SU-DHL-6 (cell line): ENCODE measurements around the gene AXIN2.

ENCODE experiments used
- H2AFZ ChIP-seq: fragments of 200-600 bp; sonication (generic); 2 replicates; pipeline ENCODE4 v1.6.1; 2014; ENCODE audit warnings: low read depth, mild to moderate bottlenecking, moderate library complexity, mixed read lengths, antibody characterized with exemption, low read length; ENCODE audit not compliant: severe bottlenecking
- H3F3A ChIP-seq: fragments of 200-600 bp; shearing (Covaris generic); 2 replicates; pipeline ENCODE4 v1.6.0; 2016; ENCODE audit warnings: antibody characterized with exemption, mild to moderate bottlenecking; ENCODE audit not compliant: insufficient read depth
- H3K27ac ChIP-seq: fragments of 200-600 bp; sonication (generic); 2 replicates; pipeline ENCODE4 v1.5.1; 2016; ENCODE audit warnings: low read depth, mild to moderate bottlenecking, low read length, moderate library complexity, mixed read lengths
- H3K27me3 ChIP-seq: fragments of 200-600 bp; sonication (generic), shearing (Covaris generic); 2 replicates; pipeline ENCODE4 v1.6.0; 2014; ENCODE audit warnings: mild to moderate bottlenecking, low read length
- H3K36me3 ChIP-seq: fragments of 200-600 bp; sonication (generic); 2 replicates; pipeline ENCODE4 v1.6.1; 2014; ENCODE audit warnings: mild to moderate bottlenecking, low read length, mixed read lengths
- H3K4me2 ChIP-seq: fragments of 300-600, 200-600 bp; shearing (Covaris generic), sonication (generic); 2 replicates; pipeline ENCODE4 v1.6.0; 2014; ENCODE audit warnings: low read length, low read depth, mild to moderate bottlenecking; ENCODE audit not compliant: poor library complexity, severe bottlenecking
- H3K4me3 ChIP-seq: fragments of 200-600 bp; sonication (generic); 2 replicates; pipeline ENCODE4 v1.5.1; 2014; ENCODE audit warnings: antibody characterized with exemption, low read length, mild to moderate bottlenecking, mixed read lengths; ENCODE audit not compliant: insufficient read depth, poor library complexity, severe bottlenecking
- H3K79me2 ChIP-seq: fragments of 200-600 bp; sonication (generic); 2 replicates; pipeline ENCODE4 v1.6.1; 2014; ENCODE audit warnings: mild to moderate bottlenecking, low read length, moderate library complexity; ENCODE audit not compliant: insufficient read depth
- H3K9ac ChIP-seq: fragments of 200-600 bp; sonication (generic); 2 replicates; pipeline ENCODE4 v1.7.0; 2014; ENCODE audit warnings: mild to moderate bottlenecking, low read length
- H3K9me2 ChIP-seq: fragments of 200-600 bp; sonication (generic); replicated peaks from 2 replicates; pipeline ENCODE4 v1.6.1; 2014; ENCODE audit warnings: low read length; ENCODE audit not compliant: insufficient read depth
- H3K9me3 ChIP-seq: fragments of 200-600 bp; sonication (generic); 2 replicates; pipeline ENCODE4 v1.6.1; 2014; ENCODE audit warnings: low read length, mixed read lengths; ENCODE audit not compliant: insufficient read depth
- H4K20me1 ChIP-seq: fragments of 200-600 bp; sonication (generic); 2 replicates; pipeline ENCODE4 v1.6.1; 2014; ENCODE audit warnings: low read depth, mild to moderate bottlenecking, antibody characterized with exemption, low read length, moderate library complexity, mixed read lengths
- EZH2phosphoT487 ChIP-seq: fragments of 200-600 bp; sonication (generic), shearing (Covaris generic); conservative IDR thresholded peaks from 2 replicates; pipeline ENCODE4 v1.6.1; 2018; ENCODE audit warnings: mild to moderate bottlenecking, antibody characterized with exemption, low read length, moderate library complexity, mixed read lengths
- TF ChIP-seq, protein P1 (sequence below): fragments of 200-600 bp; sonication (generic); IDR thresholded peaks from one replicate; pipeline ENCODE4 v1.5.1; 2017; ENCODE audit warnings: antibody characterized with exemption, mild to moderate bottlenecking, low read length, moderate library complexity; ENCODE audit not compliant: insufficient read depth, poor library complexity, severe bottlenecking

The AXIN2 gene

DNA sequence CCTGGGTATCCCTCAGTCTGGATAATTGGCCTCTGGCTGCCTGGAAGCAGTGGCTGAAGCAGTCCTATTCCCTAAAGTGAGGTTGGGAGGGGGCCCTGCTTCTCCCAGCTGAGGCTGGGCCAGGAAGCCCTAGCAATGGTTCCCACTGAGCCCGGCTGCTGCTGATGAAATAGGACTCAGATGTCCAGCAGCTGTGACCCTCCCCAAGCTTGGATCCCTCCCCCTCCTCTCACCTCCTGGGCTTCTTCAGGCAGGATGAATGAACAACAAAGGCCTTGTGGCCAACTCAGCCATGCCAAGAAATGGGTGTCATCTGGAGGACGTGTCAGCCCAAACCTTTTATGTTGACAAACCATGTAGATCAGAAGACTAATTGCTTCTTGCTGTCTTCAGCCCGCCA, 42.0 kb downstream of the AXIN2 start:
- Histone ChIP-seq H3K27ac (no peak overlapping the region), H3K79me2 (no peaks in the 10 kb centered on the region), H4K20me1 (no peaks in the 10 kb centered on the region), H3K9me3 (no peaks in the 10 kb centered on the region), H2AFZ (no peak overlapping the region), H3K36me3 (no peaks in the 10 kb centered on the region), H3F3A (no peaks in the 10 kb centered on the region), H3K4me2 (no peak overlapping the region), H3K27me3 (no peaks in the 10 kb centered on the region), H3K4me3 (no peak overlapping the region), H3K9me2 (no peaks in the 10 kb centered on the region), H3K9ac (no peak overlapping the region)
- TF ChIP-seq EZH2phosphoT487, result no peak
- TF ChIP-seq, protein P1, sequence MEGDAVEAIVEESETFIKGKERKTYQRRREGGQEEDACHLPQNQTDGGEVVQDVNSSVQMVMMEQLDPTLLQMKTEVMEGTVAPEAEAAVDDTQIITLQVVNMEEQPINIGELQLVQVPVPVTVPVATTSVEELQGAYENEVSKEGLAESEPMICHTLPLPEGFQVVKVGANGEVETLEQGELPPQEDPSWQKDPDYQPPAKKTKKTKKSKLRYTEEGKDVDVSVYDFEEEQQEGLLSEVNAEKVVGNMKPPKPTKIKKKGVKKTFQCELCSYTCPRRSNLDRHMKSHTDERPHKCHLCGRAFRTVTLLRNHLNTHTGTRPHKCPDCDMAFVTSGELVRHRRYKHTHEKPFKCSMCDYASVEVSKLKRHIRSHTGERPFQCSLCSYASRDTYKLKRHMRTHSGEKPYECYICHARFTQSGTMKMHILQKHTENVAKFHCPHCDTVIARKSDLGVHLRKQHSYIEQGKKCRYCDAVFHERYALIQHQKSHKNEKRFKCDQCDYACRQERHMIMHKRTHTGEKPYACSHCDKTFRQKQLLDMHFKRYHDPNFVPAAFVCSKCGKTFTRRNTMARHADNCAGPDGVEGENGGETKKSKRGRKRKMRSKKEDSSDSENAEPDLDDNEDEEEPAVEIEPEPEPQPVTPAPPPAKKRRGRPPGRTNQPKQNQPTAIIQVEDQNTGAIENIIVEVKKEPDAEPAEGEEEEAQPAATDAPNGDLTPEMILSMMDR, result no peak

DNA sequence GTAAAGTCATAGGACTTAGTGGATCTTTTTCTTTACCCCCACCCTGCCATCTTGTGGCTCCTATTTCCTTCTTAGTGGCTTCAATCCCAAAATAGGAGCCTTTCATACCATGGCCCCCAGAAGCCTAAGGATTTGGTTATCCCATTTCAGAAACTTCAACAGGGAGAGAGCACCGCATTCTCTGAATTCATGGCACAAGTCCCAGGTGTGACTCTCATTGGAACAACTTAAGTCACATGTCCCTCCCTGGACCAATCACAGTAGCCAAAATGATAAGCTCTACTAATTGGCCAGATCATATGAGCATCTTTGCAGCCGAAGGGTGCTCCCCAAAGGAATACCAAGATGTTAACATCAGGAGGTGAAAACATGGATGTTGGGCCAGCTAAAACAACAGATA, 43.2 kb downstream of the AXIN2 start:
- no peak overlapping the region for H3K27ac ChIP-seq
- H3K4me3 ChIP-seq, result no peak overlapping the region
- H4K20me1 ChIP-seq, result no peaks in the 10 kb centered on the region
- H3K9me3 ChIP-seq, result no peaks in the 10 kb centered on the region
- no peaks in the 10 kb centered on the region for H3K9me2 ChIP-seq
- no peaks in the 10 kb centered on the region for H3F3A ChIP-seq
- H3K9ac ChIP-seq, result no peak overlapping the region
- no peak overlapping the region for H2AFZ ChIP-seq
- TF ChIP-seq EZH2phosphoT487, result no peak
- no peaks in the 10 kb centered on the region for H3K27me3 ChIP-seq
- H3K79me2 ChIP-seq, result no peaks in the 10 kb centered on the region
- no peak overlapping the region for H3K4me2 ChIP-seq
- no peaks in the 10 kb centered on the region for H3K36me3 ChIP-seq

DNA sequence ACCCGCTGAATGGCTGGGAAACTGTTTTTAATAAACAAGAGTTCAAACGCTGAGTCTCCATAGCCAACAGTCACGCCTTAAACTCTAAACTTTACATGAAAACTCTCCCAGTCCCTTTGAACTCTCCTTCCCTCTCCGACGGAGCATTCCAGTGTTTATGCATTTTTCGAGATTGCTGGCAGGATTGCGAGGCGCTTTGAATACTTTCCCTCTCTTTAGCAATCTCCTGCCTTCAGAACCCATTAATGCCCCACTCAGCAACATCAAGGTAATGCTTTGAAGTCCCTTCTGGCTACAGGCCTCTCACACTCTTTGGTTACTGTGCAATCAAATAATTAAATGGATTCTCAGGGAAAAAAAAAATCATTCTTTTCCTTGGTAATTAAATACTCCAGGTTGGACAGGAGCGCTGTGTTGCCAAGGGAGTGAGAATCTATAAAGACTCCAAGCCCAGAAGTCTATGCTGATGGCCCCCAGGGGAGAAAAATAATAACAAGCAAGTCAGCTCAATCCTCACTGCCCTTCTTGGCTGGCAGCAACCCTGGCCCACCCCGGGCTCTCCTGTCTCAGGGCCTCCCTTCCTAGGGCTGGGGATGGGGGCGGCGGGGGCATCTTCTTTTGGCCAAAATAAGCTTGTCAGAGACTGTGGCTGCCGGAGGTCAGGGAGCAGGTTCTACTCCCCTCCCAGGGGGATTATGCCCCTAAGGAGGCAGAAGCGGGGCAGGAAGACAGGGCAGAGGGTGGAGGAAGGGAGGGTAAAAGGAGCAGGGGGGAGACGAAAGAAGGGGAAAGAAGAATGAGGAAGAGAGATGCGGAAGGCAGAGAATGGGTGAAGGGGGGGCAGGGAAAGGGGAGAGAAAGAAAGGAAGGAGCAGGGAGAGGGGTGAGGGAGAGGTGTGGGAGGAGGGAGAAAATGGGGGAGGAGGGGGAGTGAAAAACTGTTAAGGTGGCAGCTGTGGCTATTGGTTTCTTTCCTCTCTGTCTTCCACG, 45.2 kb downstream of the AXIN2 start:
- no peaks in the 10 kb centered on the region for H4K20me1 ChIP-seq
- TF ChIP-seq EZH2phosphoT487, result no peak
- TF ChIP-seq, protein P1, result no peak
- no peak overlapping the region for H3K4me3 ChIP-seq
- H3K9ac ChIP-seq, result no peak overlapping the region
- H3K36me3 ChIP-seq, result no peaks in the 10 kb centered on the region
- no peak overlapping the region for H3K27ac ChIP-seq
- no peaks in the 10 kb centered on the region for H3F3A ChIP-seq
- no peaks in the 10 kb centered on the region for H3K79me2 ChIP-seq
- H2AFZ ChIP-seq, result no peak overlapping the region
- no peaks in the 10 kb centered on the region for H3K27me3 ChIP-seq
- H3K9me3 ChIP-seq, result no peaks in the 10 kb centered on the region
- no peak overlapping the region for H3K4me2 ChIP-seq
- no peaks in the 10 kb centered on the region for H3K9me2 ChIP-seq

DNA sequence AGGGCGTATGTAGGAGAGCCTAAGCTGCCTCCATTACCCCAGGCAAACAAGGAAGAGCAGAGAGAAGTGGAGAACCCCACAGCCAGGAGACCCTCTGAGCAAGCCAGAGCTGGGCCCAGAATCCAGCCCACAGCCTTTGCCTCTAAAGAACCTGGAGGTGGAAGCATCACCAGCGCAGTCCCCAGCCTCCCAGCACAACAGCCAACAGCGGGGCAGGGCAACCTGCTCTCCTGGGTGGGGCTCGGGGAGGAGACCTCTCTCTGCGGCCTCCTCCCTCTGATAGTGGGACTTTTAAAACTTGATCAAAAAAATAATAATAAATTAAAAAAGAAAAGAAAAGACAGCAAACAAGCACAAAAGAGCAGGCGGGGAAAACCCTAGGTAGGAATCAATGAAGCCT, 45.9 kb downstream of the AXIN2 start:
- TF ChIP-seq EZH2phosphoT487, result no peak
- TF ChIP-seq, protein P1, result no peak
- Histone ChIP-seq H3F3A (no peaks in the 10 kb centered on the region), H3K9me3 (no peaks in the 10 kb centered on the region), H3K36me3 (no peaks in the 10 kb centered on the region), H3K9ac (no peak overlapping the region), H3K4me3 (no peak overlapping the region), H4K20me1 (no peaks in the 10 kb centered on the region), H3K27ac (no peak overlapping the region), H3K27me3 (no peaks in the 10 kb centered on the region), H3K4me2 (no peak overlapping the region), H2AFZ (no peak overlapping the region), H3K79me2 (no peaks in the 10 kb centered on the region), H3K9me2 (no peaks in the 10 kb centered on the region)
